HG02588 (cell line): Measurements from ENCODE around the gene NEK4.
"Not testable (repeated sequence)": the region's sequence is repeated elsewhere in the genome, so short reads cannot be mapped to it uniquely, and the experiment has no call there.

Experiments
- ATAC-seq: cut with Tn5 transposase; IDR thresholded peaks from one replicate; pipeline ENCODE4 v1.9.1; 2021; ENCODE audit warnings: mild to moderate bottlenecking, moderate library complexity; ENCODE audit not compliant: unreplicated experiment

NEK4 gene

DNA sequence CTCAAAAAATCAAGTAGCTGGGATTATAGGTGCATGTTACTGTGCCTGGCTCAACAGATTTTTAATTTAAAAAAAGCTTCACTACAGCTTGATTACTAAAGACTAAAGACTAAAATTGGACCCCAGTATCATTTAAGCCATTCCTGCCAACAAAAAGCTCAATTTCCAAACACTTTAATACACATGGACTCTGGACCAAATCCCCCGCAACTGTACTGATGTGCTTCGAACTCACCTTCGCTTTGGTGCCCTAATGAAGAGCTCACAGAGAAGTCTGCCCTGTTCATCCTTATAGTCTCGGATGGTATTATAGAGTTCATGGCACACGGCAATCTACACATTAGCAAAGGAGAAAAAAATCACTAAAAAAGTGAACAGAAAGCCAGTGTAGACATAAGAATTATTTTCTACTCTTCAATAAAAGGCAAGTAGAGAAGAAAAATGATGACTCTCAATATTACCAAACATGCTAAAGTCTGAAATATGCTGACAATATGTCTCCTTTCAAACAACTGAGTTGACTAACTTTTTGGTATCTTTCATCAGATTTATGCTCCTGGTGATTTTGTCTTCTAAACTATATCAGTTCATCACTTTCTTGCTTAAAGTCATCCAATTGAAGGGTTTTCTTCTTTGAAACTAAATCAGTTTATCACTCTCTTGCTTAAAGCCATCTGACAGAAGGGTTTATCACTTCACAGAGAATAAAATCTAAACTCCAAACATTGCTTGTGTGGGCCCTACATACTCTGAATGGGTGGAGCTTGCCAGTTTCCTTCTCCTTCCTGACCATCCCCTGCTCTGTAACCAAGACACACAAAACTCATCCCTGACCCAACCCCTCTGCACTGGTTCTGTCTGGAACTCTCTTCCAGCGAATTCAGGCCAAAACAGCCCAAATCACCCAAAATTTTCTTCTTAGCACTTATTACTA, 92.2 kb downstream of the NEK4 start:
- ATAC-seq, result no peak

DNA sequence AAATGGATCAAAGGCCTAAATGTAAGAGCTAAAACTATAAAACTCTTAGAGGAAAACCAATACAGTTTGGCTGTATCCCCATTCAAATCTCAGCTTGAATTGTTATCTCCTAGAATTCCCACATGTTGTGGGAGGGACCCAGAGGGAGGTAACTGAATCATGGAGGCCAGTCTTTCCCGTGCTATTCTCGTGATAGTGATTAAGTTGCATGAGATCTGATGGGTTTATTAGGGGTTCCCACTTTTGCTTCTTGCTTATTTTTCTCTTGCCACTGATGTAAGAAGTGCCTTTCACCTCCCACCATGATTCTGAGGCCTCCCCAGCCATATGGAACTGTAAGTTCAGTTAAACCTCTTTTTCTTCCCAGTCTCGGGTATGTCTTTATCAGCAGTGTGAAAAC, 94.5 kb downstream of the NEK4 start:
- ATAC-seq, result not testable (repeated sequence)

DNA sequence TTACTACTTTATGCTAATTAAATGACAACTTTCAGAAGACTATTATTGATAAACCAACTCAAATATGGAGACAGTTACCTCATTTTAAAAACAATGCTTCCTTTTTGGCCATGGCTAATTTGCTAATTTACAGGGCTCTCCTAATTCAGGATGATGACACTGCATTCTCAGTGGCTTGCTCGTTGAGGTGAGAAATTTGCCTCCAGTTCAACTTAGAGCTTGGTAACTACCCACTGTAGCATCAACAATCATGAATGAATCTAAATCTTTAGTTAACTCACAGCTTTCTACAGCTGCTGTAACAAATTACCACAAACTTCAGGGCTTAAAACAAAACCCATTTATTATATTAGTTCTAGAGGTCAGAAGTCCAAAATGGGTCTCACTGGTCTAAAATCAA, 99.1 kb downstream of the NEK4 start:
- ATAC-seq, result no peak

GRCh38 chr3:52670621-52671521, 99.9 kb downstream of the NEK4 start:
- ATAC-seq, result no peak

DNA sequence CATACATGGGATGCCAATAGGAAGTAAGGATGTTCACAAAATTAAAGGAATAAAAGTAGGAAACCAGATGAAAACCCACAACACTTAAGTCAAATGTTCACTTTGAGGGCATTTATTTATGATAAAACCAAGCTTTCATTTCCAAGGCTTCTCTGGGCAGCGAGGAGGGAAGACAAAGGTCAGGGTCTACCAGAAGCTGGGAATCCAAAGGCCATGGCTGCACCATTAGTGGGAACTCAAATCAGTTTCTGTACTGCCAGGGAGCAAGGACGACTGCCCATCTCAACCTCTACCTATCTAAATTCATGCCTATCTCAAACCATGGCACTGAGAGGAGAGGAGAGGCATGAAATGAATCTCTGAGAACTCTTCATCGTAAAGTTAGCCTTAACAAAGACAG, 107.6 kb downstream of the NEK4 start:
- no peak for ATAC-seq

DNA sequence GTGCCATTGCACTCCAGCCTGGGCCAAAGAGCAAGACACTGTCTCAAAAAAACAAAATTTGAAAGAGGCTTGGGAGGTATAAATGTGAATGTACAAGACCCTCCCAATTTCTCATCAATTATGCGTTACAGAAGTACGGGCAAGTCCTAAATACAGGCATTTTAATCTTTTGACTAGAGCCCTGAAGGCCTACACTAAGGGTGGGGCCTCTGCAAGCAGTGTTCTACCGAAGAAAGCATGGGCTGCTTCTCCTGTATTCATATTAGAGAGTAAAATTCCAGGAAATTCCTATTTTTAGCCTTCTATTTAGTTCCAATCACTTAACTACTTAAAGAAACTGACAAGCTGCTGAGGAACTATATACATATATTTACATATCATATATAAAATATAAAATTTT, 110.7 kb downstream of the NEK4 start:
- no peak for ATAC-seq
